ENCODE results near the gene CSNK1G1.
"Not testable (repeated sequence)": the region's sequence is repeated elsewhere in the genome, so short reads cannot be mapped to it uniquely, and the experiment has no call there.

The CSNK1G1 gene

DNA sequence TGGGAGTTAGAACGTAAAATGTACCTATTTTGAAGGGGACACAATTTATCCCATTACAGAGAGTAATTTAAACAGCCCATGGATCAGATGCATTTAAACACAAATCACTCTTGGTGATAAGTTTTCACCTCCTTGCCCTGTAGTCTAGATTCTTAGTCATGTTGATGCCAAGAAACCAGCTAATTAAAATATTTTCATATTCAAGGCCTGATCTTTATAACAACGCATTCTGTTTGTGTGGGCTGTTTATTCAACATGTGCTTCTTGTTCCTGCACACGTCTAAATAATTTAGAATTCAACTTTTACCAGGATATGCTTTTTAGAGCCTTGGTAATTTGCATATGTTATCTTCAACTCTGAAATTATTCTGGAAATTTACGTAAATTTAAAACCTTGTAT is 234.4 kb downstream of the CSNK1G1 start:
- DNase-seq: no peak

DNA sequence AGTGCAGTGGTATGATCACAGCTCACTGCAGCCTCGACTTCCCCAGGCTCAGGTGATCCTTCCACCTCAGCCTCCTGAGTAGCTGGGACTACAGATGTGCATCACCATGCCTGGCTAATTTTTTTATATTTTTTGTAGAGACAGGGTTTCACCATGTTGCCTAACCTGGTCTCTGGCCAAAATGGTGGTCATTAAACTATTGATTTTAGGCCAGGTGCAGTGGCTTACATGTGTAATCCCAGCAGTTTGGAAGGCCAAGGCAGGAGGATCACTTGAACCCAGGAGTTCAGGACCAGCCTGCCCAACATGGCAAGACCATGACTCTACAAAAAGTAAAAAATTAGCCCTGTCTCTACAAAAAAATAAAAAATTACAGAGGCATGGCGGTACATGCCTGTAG is 235.7 kb downstream of the CSNK1G1 start:
- DNase-seq: not testable (repeated sequence)

GRCh38 chr15:64117759-64118487 is 238.1 kb downstream of the CSNK1G1 start:
- DNase-seq: no peak

All from EL (cell line).